Measurements from ENCODE around the gene TOR4A.
"Not testable (repeated sequence)": the region's sequence is repeated elsewhere in the genome, so short reads cannot be mapped to it uniquely, and the experiment has no call there.

The TOR4A gene

DNA sequence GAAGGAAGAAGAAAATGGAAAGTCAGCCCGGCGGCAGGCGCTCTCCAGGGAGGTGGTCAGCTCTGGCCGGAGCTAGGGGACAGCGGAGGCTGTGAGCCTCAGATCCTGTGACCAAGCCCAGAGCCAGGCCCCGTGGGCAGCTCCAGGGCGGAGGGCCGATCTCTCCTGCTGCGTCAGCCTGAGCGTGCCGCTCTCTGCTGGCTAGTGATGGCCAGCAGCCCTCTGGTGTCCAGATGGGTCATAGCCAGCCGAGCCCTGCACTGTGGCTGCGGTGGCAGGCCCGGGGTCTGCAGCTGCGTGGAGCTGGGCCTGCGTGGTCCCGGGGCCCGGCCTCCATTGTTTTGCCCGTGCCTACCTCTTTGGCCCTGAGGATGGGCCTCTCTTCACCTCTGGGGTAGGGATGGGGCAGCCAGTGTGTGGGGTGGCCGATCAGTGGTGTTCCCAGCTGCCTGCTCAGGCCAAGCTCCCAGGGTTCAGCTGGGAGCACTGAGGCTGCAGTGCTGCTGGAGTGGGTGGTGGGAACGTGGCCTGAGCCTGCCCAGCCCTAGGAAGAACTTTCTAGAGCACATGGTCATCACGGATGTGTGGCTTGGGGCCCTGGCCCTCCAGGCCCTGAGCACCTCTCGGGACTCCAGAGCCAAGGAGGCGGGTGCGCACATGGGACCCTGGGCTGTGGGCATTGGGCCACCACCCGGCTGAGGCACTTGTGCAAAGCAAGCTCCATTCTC, 41.6 kb downstream of the TOR4A start:
- no peak for DNase-seq

DNA sequence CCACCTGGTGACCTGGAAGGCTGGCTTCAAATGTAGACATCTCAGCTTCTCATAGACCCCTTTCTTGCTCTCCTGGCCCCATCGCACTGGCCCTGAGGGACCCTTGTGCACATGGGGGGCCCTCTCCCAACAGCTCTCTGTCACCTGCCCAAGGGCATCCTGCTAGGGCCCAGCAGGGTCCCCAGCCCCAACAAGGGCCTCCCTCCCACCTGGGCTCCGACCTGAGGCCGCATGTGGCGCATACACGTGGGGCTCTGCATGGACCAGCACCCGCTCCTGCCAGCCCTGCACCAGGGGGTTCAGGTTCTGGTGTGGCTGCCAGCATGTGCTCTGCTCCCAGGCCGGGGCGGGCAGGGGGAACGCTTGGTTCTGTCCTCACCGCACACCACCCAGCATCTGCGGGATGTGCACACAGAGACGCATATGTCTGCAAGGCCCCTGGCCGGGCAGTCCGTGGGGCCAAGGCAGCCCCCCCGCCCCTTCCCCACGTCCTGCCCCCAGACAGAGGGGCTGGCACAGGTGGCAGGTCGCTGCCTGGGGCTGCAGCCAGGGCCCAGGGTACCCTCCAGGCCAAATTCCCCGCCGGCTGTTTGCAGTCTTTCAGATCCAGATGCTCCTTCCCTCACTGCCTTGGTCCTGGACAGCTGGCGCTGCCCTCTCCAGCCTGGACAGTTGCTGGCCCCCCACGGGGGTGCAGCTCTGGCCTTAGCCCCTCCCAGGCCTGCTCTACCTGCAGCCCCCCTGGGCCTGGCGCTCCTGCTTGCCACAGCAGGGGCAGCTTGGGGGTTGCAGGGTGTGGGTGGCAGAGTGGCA, 42.4 kb downstream of the TOR4A start:
- DNase-seq: no peak

DNA sequence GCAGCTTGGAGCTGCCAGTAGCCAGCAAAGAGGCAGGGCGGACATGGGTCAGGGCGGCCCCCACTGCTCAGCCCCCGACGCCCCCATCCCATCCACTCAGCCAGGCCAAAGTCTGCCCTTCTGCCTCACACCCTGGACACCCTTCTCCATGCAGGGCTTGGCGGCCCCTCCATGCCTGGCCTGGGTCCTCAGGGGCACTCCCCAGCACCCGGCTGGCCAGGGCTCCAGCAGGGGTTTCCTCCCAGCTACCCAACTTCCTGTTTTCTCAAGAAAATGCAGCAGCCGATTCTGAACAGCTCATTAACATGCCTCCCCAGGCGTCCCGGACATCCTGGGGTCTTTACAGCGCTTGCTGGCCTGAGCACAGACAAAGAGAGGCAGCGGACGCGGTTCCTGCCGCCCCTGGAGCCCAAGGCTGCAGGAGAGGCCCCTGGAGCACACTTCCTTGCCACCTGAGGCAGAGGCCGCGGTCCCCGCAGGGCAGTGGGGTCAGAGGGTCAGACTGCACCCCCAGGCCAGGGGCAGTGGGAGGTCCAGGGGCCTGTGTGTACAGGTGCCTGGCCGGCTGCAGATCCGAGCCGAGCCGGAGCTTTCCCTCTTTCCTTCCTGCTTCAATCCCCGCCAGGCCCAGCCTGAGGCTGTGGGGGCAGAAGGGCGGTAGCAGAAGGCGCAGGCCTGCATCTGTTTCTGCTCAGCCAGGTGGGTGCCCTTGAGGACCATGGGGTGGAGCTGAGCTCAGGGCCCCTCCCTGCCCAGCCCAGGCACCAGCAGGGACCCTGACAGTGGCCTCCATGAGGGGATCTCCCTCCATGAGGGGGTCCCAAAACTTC, 43.2 kb downstream of the TOR4A start:
- DNase-seq: peak; percentile 87

DNA sequence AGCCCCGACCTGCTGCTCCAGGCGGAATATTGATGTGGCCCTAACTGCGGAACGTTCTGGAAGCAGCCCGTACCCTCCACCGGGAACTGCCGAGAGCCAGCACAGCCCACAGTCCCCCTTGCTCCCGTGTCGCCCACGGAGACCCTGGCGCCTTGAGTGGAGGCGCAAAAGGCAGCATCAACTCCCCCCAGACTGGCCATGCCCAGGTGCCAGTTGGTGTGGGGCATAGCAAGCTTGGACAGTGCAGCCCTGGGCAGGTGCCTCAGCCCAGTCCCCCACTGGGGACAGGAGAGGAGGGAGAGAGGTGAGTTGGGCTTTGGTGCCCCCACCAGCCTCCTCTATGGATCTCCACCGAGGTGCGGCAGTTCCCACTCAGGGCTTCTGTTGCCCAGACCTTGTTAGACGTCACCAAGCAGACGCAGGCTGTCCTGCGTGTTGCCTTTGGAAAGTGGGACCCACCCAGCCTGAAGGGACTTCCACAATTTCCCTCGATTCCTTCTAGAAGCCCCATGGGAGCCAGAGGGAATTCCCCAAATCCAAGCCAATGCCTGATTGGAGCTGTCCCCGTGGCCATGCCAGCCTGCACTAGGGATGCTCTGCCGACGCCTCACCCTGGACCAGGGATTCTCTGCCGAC, 44.3 kb downstream of the TOR4A start:
- DNase-seq: no peak

DNA sequence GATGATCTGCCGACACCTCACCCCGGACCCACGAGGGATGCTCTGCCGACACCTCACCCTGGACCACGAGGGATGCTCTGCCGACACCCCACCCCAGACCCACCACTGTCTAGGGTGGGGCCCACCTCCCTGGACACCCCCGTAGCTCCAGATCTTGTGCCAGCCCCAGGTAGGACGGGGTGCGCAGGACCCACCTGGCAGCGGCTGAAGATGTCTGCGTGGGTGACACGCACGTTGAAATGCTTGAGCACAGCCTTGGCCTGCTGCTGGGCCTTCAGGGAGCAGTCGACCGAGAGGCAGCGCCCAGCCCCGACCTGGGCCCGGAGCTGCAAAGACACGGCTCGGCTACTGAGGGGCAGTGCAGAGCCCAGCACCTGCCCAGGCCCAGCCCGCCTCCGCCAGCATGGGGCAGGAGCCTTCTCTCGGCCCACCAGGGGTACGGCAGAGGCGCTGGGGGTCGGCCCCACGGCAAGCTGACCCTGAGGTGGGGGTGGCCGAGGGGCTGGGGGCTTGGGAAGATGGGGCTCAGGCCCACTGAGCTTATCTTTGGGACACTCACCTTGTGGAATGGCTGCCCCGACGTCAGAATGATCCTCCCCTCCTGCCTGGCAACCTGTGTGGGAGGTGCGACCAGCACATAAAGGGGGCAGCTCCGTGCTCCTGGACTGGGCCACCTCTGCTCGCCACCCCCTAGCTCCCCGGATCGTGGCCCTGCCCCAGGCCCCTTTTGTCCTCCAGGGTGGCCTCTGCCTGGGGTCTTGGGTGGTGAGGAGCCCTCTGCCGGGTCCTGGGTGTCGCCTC, 46.2 kb downstream of the TOR4A start:
- no peak for DNase-seq

DNA sequence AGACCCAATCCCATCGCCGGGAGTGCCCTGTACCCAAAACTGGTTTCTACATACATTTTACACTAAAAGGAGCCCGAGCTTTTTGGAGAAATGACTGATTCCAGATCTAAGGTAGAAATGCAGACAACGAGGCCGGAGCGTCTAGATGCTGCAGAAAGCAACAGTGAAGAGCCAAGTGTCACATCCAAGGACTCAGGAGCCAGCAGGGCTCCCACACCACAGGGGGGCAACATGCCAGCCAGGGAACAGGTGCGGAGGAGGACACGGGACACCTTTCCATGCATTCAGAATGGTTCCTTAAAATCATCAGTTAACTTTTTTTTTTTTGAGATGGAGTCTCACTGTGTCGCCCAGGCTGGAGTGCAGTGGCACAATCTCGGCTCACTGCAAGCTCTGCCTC, 47.6 kb downstream of the TOR4A start:
- no peak for DNase-seq

DNA sequence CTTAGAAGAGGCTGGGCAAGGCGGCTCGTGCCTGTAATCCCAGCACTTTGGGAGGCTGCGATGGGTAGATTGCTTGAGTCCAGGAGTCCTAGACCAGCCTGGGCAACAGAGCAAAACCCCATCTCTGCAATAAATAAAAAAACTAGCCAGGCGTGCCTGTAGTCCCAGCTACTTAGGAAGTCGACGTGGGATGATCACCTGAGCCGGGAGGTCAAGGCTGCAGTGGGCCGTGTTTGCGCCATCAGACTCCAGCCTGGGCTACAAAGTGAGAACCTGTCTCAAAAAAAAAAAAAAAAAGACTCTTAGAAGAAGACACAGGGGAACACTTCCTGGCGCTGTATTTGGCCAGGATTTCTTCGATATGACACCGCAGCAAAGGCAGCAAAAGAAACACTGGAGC, 48.3 kb downstream of the TOR4A start:
- DNase-seq: no peak

DNA sequence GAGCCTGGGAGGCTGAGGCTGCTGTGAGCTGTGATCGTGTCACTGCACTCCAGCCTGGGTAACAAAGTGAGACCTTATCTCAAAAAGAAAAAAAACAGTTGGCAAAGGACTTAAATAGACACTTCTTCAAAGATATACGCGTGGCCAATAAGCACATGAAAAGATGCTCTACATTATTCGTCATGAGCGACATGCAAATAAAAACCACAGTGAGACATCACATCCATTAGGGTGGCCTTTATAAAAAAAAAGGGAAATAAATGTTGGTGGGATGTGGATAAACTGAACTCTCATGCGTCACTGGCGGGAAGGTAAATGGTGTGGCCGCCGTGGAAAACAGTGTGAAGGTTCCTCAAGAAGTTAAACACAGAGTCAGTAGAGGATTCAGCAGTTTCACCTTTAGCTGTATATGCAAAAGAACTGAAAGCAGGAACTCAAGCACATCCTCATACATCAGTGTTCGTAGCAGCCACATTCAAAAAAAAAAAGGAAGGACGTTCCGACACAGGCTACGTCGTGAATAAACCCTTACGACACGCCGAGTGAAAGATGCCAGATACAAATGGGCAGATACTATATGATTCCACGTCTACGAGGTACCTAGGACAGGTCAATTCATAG, 49.0 kb downstream of the TOR4A start:
- DNase-seq: no peak

DNA sequence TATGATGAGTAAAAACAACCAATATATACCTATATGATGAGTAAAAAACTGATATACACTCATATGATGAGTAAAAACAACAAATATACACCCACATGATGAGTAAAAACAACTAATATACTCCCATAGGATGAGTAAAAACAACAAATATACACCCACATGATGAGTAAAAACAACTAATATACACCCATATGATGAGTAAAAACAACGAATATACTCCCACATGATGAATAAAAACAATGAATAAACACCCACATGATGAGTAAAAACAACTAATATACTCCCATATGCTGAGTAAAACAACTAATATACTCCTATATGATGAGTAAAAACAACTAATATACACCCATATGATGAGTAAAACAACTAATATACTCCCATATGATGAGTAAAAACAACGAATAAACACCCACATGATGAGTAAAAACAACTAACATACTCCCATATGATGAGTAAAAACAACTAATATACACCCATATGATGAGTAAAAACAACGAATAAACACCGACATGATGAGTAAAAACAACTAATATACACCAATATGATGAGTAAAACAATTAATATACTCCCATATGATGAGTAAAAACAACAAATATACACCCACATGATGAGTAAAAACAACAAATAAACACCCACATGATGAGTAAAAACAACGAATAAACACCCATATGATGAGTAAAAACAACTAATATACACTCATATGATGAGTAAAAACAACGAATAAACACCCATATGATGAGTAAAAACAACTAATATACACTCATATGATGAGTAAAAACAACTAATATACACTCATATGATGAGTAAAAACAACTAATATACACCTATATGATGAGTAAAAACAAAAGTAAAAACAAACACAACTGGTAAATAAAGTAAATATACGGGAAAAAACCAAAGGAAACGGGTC, 50.4 kb downstream of the TOR4A start:
- not testable (repeated sequence) for DNase-seq

DNA sequence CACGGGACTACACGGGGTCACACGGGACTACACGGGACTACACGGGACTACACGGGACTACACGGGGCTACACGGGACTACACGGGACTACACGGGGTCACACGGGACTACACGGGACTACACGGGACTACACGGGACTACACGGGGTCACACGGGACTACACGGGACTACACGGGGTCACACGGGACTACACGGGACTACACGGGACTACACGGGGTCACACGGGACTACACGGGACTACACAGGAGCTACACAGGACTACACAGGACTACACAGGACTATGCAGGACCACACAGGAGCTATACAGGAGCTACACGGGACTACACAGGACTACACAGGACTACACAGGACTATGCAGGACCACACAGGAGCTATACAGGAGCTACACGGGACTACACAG, 52.1 kb downstream of the TOR4A start:
- DNase-seq: not testable (repeated sequence)

DNA sequence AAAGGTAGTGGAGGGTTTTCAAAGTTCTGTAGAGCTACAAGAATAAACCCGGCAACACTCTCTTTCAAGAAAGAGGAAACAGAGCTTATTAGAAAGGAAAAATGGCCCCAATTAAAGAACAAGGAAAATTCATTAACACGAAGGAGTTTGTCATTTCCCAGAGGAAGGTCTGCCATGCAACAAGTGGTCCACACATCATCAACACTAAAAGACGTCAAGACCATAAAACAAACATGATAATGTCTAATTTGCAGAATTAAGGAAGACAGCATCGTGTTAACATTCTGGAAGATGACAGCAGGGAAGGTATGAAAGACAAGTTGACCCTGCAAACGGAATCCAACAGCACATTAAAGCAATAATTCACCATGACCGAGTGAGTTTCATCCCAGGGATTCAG, 53.2 kb downstream of the TOR4A start:
- no peak for DNase-seq

DNA sequence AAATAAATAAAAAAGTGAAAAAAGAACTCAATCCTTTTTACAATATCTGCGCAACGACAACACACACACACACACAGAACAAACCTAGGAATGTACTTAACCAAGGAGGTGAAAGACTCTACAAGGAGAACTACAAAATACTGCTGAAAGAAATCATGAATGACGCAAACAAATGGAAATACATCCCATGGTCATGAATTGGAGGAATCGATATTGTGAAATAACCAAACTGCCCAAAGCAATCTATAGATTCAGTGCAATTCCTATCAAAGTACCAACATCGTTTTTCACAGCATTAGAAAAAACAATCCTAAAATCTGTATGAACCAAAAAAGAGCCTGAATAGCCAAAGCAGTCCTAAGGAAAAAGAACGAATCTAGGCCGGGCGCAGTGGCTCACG, 54.4 kb downstream of the TOR4A start:
- no peak for DNase-seq
